Measurements from ENCODE around the gene KLF6.

DNA sequence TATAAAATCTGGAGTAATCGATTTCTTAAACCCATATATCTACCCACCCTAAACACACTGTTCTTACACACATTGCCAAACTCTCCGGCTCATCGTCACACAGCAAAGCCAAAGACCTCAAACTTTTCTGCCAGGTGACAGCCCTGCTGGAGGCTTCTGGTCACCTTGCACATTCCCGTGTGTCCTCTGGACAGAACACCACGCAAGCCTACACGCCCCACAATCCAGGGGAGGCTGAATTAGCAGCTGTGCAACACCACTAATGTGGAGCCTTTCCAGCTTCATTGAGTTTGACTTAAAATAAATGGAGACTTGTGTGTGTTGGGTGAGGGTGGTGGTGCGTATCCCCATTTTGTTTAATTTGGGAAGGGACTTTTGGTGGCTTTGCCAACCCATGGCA lies 38.4 kb downstream of the KLF6 start:
- TF ChIP-seq, protein P1, sequence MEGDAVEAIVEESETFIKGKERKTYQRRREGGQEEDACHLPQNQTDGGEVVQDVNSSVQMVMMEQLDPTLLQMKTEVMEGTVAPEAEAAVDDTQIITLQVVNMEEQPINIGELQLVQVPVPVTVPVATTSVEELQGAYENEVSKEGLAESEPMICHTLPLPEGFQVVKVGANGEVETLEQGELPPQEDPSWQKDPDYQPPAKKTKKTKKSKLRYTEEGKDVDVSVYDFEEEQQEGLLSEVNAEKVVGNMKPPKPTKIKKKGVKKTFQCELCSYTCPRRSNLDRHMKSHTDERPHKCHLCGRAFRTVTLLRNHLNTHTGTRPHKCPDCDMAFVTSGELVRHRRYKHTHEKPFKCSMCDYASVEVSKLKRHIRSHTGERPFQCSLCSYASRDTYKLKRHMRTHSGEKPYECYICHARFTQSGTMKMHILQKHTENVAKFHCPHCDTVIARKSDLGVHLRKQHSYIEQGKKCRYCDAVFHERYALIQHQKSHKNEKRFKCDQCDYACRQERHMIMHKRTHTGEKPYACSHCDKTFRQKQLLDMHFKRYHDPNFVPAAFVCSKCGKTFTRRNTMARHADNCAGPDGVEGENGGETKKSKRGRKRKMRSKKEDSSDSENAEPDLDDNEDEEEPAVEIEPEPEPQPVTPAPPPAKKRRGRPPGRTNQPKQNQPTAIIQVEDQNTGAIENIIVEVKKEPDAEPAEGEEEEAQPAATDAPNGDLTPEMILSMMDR (IDR thresholded peaks at IDR 0.05): no peak
- no peak for TF ChIP-seq POLR2A (IDR thresholded peaks at IDR 0.05)

All from right lobe of liver (tissue), 4 donors.